PC-9 (cell line): ENCODE data around the gene RAB4A.

Experiments used
- EZH2 ChIP-seq: fragments of 200-600 bp; sonication (generic); IDR thresholded peaks from 2 replicates; pipeline ENCODE4 v1.8.0; 2017; ENCODE audit warnings: antibody characterized with exemption, low read depth
- TF ChIP-seq, protein P1 (sequence below): fragments of 200-600 bp; sonication (generic); conservative IDR thresholded peaks from 2 replicates; pipeline ENCODE4 v1.6.1; 2017; ENCODE audit warnings: mixed run types, antibody characterized with exemption, mild to moderate bottlenecking, moderate library complexity

DNA sequence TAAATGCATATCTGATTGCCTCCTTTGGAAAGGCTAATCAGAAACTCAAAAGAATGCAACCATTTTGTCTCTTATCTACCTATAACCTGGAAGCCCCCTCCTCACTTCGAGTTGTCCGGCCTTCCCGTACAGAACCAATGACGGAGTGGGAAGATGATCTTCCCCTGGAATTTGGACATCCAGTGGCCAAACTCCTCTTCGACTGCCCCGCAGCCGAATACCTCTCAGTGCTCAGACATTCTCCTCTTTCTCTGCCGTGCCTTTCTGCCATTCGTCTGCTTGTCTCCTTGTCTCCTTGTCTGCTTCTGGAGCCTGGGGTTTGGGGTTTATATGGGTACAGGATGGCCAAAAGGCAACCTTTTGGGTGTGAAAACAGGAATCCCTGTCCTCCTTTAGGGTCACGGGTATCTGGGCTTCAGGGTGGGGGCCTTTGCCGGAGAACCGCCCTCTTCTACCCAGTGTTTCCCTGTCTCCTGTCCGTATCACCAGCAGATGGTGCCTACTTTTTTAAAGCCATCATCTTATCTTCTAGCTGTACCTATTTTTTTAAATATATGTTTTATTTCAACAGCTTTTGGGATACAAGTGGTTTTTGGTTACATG, 35.9 kb upstream of the RAB4A start:
- TF ChIP-seq EZH2: no peak
- TF ChIP-seq, protein P1, sequence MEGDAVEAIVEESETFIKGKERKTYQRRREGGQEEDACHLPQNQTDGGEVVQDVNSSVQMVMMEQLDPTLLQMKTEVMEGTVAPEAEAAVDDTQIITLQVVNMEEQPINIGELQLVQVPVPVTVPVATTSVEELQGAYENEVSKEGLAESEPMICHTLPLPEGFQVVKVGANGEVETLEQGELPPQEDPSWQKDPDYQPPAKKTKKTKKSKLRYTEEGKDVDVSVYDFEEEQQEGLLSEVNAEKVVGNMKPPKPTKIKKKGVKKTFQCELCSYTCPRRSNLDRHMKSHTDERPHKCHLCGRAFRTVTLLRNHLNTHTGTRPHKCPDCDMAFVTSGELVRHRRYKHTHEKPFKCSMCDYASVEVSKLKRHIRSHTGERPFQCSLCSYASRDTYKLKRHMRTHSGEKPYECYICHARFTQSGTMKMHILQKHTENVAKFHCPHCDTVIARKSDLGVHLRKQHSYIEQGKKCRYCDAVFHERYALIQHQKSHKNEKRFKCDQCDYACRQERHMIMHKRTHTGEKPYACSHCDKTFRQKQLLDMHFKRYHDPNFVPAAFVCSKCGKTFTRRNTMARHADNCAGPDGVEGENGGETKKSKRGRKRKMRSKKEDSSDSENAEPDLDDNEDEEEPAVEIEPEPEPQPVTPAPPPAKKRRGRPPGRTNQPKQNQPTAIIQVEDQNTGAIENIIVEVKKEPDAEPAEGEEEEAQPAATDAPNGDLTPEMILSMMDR: no peak
